HT1080 (cell line): ENCODE measurements around the gene SERPINB8. TPM values are rescaled to one million over a fixed set of nuclear protein-coding genes. Genes with fewer than 3 reads are reported as not detected.

Experiments used
- DNase-seq: peaks from one replicate; pipeline ENCODE4 v3.0.0-alpha.2; 2015; ENCODE audit warnings: low read depth
- total RNA-seq: library from RNA; depleted of rRNA; stranded (reverse); fragments of >200 nt; shearing (Covaris generic); gene quantifications from 2 replicates; pipeline ENCODE4 v1.2.3, GENCODE V29; 2014

Gene SERPINB8
- total RNA-seq, 1 experiment from 2014 or later = 30.6 TPM

DNA sequence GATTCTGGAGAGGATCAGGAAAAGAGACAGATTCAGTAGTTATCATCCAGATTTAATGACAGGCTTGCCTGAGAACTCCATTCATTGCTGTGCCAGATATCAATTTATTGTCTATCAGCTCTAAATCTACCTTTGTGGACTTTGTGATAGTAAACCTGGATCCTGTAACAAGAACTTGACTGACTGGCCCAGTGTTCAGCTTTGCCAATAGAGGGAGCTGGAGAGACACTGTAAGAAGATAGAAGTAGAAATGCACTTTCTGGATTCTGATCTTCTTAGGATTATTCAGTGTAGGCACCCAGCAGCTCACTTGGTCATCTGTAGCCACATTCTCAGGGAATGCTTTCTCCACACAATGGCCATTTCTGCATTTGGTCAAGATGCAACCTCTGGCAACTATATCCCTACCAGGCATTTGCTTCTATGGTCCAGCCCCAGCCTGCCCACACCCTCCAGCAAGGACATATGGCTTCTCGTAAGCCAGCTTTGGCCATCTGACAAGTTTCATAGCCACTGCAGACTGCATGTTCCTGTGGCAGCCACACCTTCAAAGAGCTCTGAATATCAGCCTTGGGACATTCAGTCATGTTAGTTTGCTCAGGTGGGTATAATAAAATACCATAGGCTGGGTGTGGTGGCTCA is 6.1 kb upstream of the SERPINB8 start:
- DNase-seq = peak; percentile 56

DNA sequence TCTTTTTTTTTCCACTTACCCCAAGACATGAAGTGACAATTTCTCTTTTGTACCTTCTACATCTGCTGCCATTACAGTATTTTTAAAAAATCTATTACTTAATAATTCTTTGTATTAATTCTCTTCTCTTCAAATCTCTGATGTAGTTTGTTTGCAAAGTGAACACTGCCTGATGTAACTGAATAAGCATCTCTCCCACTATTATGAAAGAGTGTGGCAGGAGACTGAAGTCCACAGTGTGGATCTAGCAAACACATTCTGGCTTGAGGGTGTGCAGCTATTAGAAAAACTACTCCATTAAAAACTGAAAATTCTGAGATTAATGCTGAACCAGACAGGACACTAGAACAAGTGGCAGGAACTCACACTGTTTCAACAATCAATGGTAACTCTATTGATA is 5.0 kb upstream of the SERPINB8 start:
- DNase-seq = no peak

DNA sequence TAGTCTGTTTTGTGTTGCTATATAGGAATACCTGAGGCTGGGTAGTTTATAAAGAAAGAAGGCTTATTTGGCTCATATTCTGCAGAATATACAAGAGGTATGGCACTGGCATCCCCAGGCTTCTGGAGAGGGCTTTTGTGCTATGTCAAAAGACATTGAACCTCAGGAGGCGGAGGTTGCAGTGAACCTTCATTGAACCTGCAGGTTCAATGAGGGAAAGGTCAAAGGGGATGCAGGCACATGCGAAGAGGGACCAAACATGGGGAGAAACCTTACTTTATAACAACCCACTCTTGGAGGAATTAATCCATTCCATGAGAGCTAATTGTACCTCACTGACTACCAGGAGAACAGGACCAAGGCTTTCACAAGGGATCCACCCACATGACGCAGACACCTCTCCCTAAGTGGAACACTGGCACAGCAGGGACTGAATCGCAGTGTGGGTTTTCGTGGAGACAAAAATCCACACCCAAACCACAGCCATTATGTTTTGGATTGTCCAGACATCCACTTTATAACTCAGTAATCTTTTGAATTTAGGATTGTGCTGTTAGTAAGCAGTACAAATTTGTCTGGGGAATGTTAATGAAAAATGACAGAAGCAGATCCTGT is 4.1 kb upstream of the SERPINB8 start:
- DNase-seq = no peak

DNA sequence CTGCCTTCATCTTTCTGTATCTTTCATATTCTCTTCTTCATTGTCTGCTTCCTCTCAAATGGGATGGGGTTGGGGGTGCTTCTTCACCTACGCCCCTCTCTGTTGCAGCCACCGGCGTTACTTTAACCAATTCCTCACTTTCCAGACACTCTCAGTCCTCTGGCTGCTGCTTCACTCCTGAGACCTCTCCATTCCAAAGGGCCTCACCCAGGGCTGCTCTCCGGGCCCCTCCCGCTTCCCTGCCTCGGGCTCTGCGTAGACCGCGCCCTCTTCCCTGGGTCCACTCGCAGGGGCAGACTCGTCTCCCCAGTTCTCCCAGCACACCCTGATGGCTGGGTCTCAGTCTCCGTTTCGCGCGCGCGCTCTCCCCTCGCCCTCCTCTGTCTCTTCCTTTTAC is 926 bp downstream of the SERPINB8 start:
- no peak for DNase-seq

DNA sequence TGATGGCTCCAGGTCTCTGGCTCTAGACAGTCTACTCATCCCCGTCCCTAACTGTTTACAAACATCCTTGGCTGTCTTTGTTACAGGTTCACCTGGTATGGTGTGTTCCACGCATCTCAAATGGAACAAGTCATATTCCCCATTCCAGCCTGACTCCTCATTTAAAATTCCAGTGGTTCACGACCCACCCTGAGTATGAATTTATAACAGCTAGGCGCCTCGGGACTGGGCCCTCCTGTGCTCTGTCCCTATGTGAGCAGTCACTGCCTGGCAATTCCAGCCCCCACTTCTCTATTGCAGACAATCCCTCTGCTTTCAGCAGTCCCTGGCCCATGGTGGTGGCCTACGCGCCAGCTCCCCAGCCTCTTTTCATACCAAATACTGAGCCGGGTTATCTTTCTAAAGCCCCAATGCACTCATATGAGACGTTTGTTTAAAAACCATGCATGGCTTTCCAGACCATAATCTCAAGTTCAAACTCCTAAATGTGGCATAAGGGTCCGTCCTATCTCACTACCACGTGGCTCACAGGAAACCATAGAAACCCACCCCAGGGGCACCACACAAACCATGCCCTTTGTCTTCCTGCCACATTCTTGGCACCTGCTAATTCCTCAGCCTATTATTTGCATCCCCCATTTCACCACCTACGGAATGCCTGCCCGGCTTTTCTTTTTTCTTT is 1.6 kb downstream of the SERPINB8 start:
- DNase-seq = no peak

DNA sequence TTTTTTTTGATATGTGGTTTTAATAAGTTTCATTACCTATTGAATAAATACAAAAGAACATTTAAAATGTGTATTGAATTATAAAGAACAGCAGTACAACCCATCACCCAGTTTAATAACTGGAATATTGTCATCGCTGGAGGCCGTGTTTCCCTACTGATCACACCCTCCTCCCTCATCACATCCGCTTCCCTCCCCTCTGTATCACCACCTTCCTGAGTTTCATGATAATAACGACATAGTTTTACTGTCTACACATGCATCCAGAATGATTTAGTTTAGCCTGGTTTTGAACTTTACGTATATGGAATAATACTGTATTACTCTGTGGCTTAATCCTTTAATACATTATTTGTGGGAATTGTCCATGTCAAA is 2.1 kb downstream of the SERPINB8 start:
- no peak for DNase-seq

DNA sequence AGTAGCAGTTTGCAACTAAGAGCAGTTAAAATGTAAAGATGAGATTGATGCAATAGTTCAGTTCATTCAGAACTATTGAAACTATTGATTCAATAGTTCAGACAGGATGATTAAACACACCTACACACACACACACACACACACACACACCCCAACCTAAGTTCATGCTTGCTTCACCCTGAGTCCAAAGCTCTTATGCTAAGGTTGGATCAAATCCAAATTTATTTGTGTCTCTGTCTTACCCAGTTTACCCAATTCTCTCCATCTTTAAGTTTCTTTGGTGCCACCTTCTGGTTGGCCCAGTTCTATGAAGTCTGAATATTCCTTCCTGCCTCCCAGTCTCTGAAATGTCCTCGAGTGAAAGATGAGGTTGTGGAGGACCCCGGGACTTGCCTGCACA is 5.1 kb downstream of the SERPINB8 start:
- peak; percentile 61 for DNase-seq

DNA sequence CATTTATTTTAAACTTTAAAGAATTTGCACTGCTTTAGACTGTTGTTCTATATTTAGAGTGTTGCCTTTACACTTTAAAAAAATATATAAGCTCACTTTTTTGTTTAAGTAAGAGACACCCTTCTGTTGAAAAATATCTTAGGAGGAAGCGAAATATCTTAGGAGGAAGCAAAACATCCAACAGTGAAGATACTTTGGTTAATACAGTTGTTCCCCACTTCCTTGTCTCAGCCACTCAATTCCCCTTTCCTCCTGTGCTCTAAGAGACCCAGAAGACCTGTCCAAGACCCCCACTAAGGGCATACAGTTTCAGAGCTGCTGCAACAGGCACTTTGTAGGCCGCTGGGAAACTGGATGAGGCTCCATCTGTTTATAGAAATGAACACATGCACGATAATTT is 5.7 kb downstream of the SERPINB8 start:
- DNase-seq = no peak

DNA sequence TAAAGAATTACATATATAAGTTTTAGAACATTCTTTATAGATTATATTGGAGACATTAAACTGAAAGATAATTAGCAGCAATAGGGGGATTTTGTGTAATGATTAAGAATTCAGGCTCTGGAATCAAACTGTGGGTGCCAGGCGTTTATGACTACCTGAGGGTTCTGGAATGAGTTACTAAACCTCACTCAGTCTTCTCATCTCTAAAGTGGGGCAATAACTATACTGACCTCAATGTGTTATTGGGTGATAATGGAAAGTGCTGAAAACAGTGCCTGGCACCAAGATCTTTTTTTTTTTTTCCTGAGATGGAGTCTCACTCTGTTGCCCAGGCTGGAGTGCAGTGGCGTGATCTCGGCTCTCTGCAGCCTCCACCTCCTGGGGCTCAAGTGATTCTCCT is 7.2 kb downstream of the SERPINB8 start:
- no peak for DNase-seq

DNA sequence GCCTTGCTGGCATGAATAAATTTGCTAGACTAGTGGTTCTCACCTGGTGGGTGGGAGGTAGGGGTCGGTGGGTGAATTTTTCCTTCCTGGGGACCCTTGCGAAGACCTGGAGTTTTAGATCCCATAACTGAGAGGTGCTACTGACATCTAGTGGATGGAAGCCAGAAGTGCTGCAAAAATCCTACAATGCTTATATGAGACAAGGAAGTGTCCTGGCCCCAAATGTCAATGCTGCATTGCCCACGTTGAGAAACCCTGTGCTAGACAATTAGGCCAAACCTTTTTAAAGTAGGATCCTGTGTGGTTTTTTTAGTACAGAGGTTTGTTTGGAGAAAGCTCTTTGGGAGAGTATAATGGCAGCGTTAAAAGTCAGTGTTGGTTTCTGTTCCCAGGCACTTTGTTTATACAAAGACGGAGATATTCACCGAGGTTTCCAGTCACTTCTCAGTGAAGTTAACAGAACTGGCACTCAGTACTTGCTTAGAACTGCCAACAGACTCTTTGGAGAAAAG is 9.6 kb downstream of the SERPINB8 start:
- DNase-seq = peak; percentile 38

DNA sequence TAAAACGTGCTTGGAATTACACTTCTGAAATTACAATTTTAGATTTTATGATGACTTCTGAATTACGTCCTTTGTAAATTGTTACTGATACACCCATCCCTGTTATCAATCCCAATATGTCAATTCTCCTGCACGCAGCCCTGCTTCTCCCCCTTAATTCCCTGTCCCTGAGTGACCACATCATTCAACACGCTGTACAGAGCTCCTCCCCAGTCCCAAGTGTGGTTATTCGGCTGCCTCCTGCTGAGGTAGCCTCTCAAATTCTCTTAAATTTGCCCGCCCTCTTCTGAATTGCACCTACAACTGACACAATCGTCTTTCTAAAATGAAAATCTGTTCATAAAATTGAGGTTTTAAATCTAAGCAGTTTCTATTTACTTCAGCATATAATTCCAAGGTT is 10.1 kb downstream of the SERPINB8 start:
- DNase-seq = no peak

DNA sequence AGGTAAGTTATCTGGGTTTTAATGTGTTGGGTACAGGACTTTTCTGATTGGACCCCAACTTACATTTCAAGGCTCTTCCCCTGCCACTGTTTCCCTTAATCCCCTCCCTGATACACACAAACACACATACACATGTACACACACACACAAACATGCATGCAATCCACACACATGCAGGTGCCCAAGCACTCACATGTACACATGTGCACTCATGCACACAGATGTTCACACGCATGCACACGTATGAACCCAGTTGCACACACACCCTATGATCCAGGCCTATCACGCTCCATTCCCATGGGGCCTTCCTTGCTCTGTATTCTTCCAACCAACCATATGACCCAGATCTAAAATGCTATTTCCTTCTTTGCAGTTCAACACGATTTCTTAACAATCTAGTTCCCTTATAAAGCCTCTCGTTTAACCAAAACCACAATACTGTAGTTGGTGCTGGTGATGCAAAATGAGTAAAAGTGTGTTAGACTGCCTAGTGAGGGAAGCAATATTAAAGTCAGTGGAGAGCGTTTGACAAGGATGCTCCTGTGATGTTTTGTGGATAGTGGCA is 11.1 kb downstream of the SERPINB8 start:
- DNase-seq = no peak

DNA sequence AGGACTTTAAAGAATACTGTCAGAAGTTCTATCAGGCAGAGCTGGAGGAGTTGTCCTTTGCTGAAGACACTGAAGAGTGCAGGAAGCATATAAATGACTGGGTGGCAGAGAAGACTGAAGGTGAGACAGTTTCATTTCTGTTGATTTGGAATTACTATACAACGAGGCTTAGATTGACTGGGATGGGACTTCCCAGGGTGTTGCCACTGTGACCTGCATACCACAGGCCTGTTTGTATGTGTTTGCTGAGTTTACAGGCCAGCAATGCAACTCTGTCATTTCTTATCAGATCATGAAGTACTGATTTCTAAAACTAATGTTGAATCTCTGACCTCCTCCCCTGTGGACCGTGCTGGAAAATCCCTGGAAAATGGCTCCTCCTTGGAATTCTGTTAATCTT is 11.8 kb downstream of the SERPINB8 start:
- no peak for DNase-seq

DNA sequence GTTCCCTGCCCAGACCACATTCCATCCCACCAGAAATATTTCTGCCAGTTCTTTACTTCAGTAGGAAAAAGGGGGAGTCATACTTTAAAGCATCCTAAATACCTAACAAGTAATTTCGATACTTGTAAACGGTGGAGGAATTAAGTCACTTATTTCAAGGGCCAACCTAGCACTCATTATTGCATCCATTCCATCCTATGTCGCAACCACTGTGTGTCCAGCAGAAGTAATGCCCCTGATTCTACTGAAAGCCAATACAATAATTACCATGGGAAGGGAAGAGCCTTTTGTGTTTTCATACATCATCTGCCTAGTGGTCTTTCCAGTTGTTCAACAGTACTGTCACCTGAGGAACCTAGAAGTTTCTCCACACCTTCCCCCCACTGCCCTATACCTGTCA is 12.5 kb downstream of the SERPINB8 start:
- no peak for DNase-seq

DNA sequence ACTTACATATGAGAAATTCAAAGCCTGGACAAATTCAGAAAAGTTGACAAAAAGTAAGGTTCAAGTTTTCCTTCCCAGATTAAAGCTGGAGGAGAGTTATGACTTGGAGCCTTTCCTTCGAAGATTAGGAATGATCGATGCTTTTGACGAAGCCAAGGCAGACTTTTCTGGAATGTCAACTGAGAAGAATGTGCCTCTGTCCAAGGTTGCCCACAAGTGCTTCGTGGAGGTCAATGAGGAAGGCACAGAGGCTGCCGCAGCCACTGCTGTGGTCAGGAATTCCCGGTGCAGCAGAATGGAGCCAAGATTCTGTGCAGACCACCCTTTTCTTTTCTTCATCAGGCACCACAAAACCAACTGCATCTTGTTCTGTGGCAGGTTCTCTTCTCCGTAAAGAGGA is 17.0 kb downstream of the SERPINB8 start:
- no peak for DNase-seq

DNA sequence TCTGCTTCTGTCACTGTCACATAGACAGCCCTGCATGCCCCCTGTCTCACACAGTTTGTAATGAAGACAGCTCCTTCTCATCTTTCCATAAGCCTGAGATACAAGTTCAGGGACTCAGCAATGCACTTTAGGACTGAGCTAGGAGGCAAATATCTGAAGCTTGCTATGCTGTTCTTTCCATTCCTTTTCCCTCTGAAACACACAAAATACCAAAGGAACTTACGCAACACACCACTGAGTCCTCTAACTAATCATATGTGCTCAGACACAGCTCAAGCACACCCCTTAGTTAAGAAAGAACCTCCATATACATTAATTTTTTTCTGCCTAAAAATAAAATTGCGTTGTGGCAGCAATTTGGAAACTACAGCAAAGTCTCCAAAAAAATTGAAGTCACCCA is 17.9 kb downstream of the SERPINB8 start:
- no peak for DNase-seq

DNA sequence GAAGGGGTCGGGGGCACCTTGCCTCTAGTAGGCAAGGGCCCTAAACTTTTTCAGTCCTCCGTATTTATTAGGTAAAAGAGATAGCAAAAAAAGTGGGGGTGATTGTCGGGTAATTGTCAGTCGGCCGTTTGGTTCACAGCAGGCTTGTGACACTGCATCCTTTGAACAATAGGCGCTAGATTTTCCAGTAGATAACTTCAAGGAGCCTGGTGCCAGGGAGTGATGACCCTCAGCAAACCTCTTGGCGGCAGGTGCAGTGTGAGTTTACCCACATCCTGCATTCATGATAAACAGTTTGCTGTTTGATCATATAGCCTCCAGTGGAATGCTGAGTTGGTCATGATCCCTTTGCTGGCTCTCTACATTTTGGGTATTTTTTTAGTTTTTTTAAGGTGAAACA is 22.9 kb downstream of the SERPINB8 start:
- no peak for DNase-seq

DNA sequence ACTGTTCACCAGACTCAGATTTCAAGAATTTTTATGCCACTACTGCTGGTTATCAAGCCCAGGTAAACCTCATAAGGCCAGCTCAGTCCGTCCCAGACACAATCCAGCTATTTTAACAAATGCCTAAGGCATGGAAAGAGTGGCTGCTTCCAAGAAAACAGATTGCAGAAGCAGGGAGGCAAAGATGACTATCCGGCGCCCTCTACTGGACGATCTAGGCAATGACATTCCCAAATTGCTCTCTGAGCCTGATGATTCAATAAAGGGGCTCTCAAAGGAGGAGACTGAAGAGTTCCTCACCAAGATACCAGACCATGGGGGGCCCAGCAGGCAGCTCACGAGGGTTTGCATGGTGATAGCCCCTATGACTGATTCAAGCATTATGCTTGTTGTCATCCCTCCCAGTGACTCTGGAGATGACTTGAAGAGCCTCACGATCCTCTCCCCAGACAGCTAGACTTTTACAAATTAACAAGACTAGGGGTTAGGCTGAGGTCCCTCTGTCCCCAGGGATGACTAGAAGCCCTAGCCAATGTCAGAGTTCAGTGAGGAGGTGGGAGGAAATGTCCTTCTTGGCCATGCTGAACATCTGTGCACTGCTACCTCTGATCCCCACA is 25.0 kb downstream of the SERPINB8 start:
- peak; percentile 59 for DNase-seq

DNA sequence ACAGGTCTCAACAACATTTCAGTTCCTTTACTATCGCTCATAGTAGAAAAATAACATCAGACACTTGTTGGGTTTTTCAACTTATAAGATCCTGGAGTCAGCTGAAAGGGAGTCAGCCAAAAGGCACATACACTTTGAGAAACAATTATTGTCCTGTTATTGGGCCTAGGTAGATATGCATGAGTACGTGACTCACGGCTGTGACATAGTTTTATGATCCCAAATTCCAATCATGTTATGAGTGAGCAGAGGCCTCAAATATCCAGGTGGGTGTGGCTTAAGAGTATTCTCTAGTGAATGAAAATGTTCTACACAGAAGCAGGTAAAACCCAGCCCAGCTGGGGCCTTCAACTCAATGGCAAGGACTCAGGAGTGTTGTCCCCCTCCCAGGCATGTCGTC is 27.2 kb downstream of the SERPINB8 start:
- no peak for DNase-seq

DNA sequence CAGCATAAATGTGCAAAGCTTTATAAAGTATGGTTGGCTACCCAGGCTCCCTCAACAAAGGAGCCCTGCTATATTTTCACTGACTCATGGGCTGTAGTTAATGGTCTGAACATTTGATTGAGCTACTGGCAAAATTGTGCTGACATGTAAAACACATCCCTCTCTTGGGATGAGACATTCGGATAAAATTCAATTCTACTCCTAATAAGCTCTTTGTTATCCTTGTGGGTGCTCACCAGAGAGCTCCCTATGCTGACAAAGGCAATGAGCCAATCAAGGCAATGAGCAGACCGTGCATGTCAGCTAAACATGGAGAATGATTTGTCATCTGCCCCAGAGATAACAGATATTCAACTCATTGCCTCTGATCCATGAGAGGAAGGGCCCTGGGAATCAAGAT is 27.7 kb downstream of the SERPINB8 start:
- no peak for DNase-seq

DNA sequence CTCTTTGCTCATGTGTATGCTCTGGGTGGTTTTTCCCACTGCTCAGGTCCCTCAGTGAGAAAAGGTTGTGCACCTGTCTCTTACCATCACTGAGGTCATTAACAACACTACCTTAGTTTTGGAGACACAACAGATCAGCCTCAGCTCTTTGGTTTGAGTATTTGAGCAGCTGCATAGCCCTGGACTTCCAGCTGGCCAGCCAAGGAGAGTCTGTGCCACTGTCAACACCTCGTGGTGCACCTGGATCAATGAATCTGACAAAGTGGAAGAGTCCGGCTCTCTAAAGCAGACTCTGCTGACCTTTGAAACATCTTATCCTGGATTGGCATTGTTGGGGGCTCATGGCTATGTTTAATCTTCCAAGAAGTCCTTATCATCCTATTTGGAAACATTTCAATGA is 30.0 kb downstream of the SERPINB8 start:
- no peak for DNase-seq

DNA sequence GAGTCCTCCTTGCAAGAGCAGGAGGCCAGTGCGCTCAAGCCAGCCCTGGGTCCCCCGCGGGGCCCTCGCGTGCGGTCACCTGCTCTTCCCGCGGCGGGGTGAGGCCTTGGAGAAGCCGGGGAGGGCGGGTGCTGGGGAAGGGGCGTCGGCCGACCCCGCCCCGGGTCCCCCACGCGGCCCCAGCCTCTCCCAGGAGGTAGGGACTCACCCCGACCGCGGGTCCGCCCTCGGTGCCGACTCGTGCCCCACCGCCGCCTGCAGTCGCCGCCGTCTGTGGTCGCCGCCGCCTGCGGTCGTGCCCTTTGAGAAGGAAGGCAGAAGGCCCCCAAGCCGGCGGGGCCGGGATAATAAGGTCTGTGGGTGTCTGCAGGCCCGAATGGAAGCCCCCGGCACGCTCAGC is 32.7 kb downstream of the SERPINB8 start:
- DNase-seq = no peak
